SKM-1 treated with dmso at 0.1 percent for 144 hours (cell line): ENCODE measurements around the gene DNAJB11.
"Not testable (repeated sequence)": the region's sequence is repeated elsewhere in the genome, so short reads cannot be mapped to it uniquely, and the experiment has no call there.

Source experiments
- DNase-seq: peaks from one replicate; lab custom pipeline; 2025; ENCODE audit not compliant: unreplicated experiment; lab: John Stamatoyannopoulos, UW

Gene DNAJB11

GRCh38 chr3:186551387-186551786, 19.1 kb upstream of the DNAJB11 start:
- no peak for DNase-seq

DNA sequence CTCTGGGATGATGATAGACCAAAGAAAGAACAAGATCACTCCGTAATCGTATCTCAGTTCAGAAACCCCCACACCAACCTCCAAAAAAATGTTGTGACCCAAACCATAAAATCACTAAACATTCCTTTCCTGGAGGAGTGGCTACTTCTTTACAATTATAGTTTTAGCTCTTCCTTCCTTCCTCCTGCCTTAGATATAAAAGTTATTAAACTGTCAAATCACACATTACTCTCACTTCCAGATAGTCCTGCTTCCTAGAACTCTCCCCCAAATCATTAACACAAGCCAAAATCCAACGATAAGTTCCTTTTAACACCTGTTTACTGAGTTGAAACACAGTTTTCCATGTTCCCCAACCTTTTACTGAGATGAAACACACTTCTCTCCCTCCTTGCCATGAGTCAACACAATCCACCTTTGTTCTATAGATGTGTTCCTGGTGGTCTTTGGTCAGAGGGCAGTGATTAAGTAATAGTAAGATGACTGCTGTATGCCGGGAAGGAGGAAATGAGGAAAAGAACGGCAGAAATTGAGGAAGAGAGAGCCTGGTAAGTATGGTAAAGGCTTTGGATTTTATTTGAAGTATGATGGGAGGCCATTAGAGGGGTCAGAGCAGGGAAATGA, 18.0 kb upstream of the DNAJB11 start:
- no peak for DNase-seq

- no peak for DNase-seq
Measured at GRCh38 chr3:186564586-186564985, 5.9 kb upstream of the DNAJB11 start.

GRCh38 chr3:186566772-186567071, 3.8 kb upstream of the DNAJB11 start:
- no peak for DNase-seq

- peak; percentile 81 for DNase-seq
Measured at GRCh38 chr3:186567072-186567921, 3.2 kb upstream of the DNAJB11 start, which contains the start of gene TBCCD1. Gene TBCCD1, minus strand, starts transcription at chr3:186567339. Its CDS starts 3,010 bp downstream, at chr3:186564329.

DNA sequence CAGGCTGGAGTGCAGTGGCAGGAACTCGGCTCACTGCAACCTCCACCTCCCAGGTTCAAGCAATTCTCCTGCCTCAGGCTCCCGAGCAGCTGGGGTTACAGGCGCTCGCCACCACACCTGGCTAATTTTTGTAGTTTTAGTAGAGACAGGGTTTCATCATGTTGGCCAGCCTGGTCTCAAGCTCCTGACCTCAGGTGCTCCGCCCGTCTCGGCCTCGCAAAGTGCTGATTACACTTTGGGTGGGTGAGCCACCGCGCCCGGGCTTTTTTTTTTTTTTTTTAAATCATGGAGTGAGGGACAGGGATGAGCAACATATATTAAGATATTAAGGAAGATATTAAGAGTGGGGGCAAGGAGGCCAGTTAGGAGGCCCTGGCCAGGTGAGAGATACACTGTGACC, 1.2 kb upstream of the DNAJB11 start:
- not testable (repeated sequence) for DNase-seq

DNA sequence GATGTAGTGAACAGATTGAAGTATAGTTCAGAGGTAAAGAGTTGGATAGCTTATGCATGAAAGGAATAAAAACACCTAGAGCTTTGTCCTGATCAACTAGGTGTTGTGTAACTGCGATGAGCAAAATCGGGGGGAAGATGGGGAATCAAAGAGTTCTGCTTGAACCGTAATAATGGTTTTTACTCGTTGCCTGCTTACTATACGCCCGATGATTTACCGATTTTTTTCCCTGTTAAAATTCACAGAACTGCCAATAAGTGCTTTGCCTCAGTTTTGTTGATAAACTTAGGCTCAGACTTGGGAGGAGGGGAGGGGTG, 783 bp upstream of the DNAJB11 start:
- no peak for DNase-seq

DNA sequence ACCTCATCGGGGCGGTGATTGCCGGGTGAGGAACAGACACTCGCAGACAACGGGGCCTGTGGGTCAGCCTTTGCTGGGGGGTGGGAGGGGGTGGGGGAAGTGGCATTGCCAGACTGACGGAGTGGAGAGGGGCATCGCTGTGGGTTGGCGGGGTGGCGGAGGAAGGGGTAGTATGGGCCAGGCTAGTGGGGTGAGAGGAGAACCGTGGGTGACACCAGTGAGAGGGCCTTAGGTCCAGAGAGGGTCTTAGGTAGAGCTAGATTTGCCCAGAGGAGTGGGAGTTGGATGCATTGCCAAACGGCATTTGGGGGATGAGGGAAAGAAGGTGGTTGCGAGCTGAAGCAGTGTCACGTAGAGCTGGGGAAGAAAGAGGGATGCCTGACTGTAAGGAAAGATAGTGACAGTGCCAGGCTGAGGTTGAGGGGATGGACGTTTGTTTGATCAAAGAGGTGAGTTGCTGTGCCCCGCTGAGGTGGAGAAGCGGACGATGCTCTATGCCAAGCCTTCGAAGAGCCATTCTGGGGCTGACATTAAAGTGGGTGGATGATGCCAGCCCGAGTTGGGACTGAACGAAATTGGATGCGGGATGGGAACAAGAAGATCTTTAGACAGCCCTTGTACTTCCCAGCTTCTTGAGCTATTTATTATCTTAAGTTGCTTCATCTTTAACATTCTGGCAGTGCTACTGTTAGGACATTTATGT, 572 bp downstream of the DNAJB11 start:
- DNase-seq: no peak

- DNase-seq: no peak
Measured at GRCh38 chr3:186571644-186572013, 1.1 kb downstream of the DNAJB11 start.

DNA sequence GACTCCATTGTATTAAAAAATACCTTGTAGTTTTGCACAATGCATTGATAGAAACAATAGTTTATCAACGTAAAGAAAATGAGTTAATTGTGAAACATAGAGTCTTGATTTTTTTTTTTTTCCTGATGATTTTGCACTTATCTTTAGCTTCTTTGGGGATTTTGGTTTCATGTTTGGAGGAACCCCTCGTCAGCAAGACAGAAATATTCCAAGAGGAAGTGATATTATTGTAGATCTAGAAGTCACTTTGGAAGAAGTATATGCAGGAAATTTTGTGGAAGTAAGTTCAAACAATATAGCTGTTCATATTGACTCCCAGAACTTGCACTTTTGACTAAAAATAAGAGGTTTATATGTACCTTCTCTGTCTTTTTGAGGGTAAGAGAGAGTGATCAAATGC, 7.0 kb downstream of the DNAJB11 start:
- no peak for DNase-seq

GRCh38 chr3:186580785-186581184, 10.3 kb downstream of the DNAJB11 start:
- DNase-seq: no peak

- no peak for DNase-seq
Measured at GRCh38 chr3:186582541-186582940, 12.0 kb downstream of the DNAJB11 start.

GRCh38 chr3:186583831-186584230, 13.3 kb downstream of the DNAJB11 start:
- DNase-seq: no peak

- not testable (repeated sequence) for DNase-seq
Measured at GRCh38 chr3:186586245-186586644, 15.7 kb downstream of the DNAJB11 start.

GRCh38 chr3:186587183-186587582, 16.7 kb downstream of the DNAJB11 start:
- DNase-seq: no peak

DNA sequence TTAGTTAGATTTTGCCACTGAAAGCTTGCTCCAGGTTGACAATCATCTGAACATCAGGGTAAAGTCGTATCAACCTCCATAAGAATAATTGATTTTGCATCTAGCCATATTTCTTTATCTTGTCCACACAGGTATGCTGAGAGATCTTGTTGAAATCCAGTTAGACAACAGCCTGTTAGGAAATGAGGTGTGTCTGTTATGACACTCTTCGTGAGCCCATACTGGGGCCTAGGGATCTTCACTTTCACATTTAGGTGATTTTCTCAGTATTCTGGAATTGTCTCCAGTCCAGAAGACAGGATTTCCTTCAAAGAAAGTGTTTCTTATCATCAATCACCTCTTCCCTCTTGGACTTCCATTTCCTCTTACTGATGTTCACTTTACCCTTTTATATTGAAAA, 18.1 kb downstream of the DNAJB11 start:
- DNase-seq: no peak

DNA sequence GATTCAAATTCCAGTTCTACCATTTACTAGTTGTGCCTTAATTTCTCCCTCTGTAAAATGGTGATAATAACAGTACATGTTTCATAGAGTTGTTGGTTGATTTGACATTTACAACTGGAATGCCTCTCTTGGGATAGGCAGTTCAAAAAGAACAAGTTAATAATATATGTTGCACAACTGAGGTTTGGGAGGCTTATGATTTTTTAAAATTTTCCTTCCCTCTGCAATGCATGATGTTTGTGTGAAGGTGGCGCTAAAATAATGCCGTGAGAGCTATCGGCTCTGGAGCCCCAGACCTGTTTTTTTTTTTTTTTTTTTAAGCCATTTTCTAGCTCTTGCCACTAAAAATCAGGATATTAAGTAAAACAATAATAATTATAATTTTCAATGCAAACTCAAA, 18.6 kb downstream of the DNAJB11 start:
- DNase-seq: no peak

GRCh38 chr3:186589856-186590579, 19.5 kb downstream of the DNAJB11 start:
- no peak for DNase-seq

- no peak for DNase-seq
Measured at GRCh38 chr3:186590580-186591295, 20.2 kb downstream of the DNAJB11 start.

- DNase-seq: no peak
Measured at GRCh38 chr3:186592682-186593081, 22.2 kb downstream of the DNAJB11 start.

DNA sequence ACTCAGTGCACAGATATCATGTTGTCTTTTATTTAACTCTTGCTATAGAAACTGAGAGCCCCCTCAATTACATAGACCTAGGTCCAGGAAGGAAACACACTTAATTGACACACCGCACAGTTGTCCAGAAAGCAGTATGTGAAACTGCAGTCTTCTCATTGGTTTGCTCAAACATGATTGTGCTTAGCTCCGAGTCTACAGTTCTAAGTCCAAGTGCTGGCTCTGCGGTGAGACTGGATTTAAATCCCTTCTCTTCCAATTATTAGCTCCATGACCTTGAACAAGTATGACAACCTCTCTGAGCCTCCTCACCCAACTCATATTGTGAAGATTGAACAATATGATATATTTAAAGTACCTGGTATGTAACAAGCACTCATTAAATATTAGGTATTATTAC, 23.3 kb downstream of the DNAJB11 start:
- no peak for DNase-seq
